ENCODE data around the gene SPTLC2. TPM values are rescaled to one million over a fixed set of nuclear protein-coding genes. Genes with fewer than 3 reads are reported as not detected.

Gene SPTLC2
- total RNA-seq, 1 experiment from 2014 or later: 68.4 TPM

- H3K27ac ChIP-seq: no peak overlapping the region
- no peaks in the 10 kb centered on the region for H3K9me2 ChIP-seq (ENCODE audit: insufficient read depth)
- ChIA-PET CTCF (no interaction called here), POLR2A (ENCODE audit: unreplicated experiment) (no interaction called here)
- H3K36me3 ChIP-seq (ENCODE audit: low read depth): peaks cover 22% of the 10 kb centered on the region
- no peak overlapping the region for H2AFZ ChIP-seq
- no peak overlapping the region for H3K4me2 ChIP-seq
- no peaks in the 10 kb centered on the region for H3K9me3 ChIP-seq (ENCODE audit: insufficient read depth, low read depth)
- DNase-seq: no peak
- H3K27me3 ChIP-seq (ENCODE audit: insufficient read depth, low read depth): no peaks in the 10 kb centered on the region
- no peak overlapping the region for H3K4me3 ChIP-seq
- no peaks in the 10 kb centered on the region; the same call in 1 of the 2 replicates for H3K4me1 ChIP-seq (replicated peaks; ENCODE audit: insufficient read depth)
- peaks cover 19% of the 10 kb centered on the region for H4K20me1 ChIP-seq (ENCODE audit: insufficient read depth)
- intact Hi-C loops (cut with micrococcal nuclease; ENCODE audit: unreplicated experiment): loop anchor here (2.0 kb wide), 1 partner anchor 37 kb away; the partner anchor contains the start of gene SPTLC2
- BruUV-seq (replicated peaks): no TSS peak
- peaks cover 10% of the 10 kb centered on the region for H3F3A ChIP-seq (ENCODE audit: insufficient read depth, low read depth)
- peaks cover 69% of the 10 kb centered on the region for H3K79me2 ChIP-seq (ENCODE audit: low read depth)
- TF ChIP-seq, protein P1, sequence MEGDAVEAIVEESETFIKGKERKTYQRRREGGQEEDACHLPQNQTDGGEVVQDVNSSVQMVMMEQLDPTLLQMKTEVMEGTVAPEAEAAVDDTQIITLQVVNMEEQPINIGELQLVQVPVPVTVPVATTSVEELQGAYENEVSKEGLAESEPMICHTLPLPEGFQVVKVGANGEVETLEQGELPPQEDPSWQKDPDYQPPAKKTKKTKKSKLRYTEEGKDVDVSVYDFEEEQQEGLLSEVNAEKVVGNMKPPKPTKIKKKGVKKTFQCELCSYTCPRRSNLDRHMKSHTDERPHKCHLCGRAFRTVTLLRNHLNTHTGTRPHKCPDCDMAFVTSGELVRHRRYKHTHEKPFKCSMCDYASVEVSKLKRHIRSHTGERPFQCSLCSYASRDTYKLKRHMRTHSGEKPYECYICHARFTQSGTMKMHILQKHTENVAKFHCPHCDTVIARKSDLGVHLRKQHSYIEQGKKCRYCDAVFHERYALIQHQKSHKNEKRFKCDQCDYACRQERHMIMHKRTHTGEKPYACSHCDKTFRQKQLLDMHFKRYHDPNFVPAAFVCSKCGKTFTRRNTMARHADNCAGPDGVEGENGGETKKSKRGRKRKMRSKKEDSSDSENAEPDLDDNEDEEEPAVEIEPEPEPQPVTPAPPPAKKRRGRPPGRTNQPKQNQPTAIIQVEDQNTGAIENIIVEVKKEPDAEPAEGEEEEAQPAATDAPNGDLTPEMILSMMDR (conservative IDR thresholded peaks at IDR 0.05): no peak
- TF ChIP-seq EZH2 (IDR thresholded peaks at IDR 0.05; ENCODE audit: low read depth): no peak
Observed at GRCh38 chr14:77579780-77580179, 36.7 kb downstream of the SPTLC2 start.

DNA sequence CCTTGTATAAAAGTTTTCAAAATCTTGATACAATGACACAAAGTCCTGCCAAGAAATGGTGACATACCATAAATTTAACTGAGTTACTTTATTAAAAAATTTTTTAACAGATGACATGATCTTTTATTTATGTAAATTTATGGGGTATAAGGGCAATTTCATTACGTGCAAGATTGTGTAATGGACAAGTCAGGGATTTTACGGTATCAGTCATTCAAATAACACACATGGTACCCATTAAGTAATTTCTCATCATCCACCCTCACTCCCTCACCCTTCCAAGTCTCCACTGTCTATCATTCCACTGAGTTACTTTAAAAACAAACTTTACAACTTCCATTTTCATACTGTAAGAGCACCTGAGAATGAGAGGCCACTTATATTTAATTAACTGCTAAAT is 37.4 kb downstream of the SPTLC2 start:
- POLR2A ChIA-PET (ENCODE audit: unreplicated experiment): no interaction called here
- peaks cover 10% of the 10 kb centered on the region for H3F3A ChIP-seq (ENCODE audit: insufficient read depth, low read depth)

GRCh38 chr14:77574446-77575115 is 41.9 kb downstream of the SPTLC2 start:
- no peak for DNase-seq
- no peak overlapping the region for H3K4me2 ChIP-seq
- H4K20me1 ChIP-seq (ENCODE audit: insufficient read depth): peaks cover 8% of the 10 kb centered on the region; the same call in 1 of the 2 replicates
- POLR2A ChIA-PET (ENCODE audit: unreplicated experiment): no interaction called here
- intact Hi-C loops (cut with micrococcal nuclease; ENCODE audit: unreplicated experiment): no loop called here
- peaks cover 41% of the 10 kb centered on the region for H3K79me2 ChIP-seq (ENCODE audit: low read depth)
- H3K9me3 ChIP-seq (ENCODE audit: insufficient read depth, low read depth): no peaks in the 10 kb centered on the region
- no TSS peak for BruUV-seq (replicated peaks)
- no peak overlapping the region for H3K27ac ChIP-seq
- TF ChIP-seq, protein P1 (conservative IDR thresholded peaks at IDR 0.05): no peak
- no peak for TF ChIP-seq EZH2 (IDR thresholded peaks at IDR 0.05; ENCODE audit: low read depth)
- H3K27me3 ChIP-seq (ENCODE audit: insufficient read depth, low read depth): no peaks in the 10 kb centered on the region
- peaks cover 15% of the 10 kb centered on the region for H3F3A ChIP-seq (ENCODE audit: insufficient read depth, low read depth)
- no peaks in the 10 kb centered on the region for H3K9me2 ChIP-seq (ENCODE audit: insufficient read depth)
- H2AFZ ChIP-seq: no peak overlapping the region
- CTCF ChIA-PET: no interaction called here
- H3K4me1 ChIP-seq (replicated peaks; ENCODE audit: insufficient read depth): no peaks in the 10 kb centered on the region
- H3K4me3 ChIP-seq: no peak overlapping the region
- H3K36me3 ChIP-seq (ENCODE audit: low read depth): peaks cover 36% of the 10 kb centered on the region

More for the DNA sequence above, 37.4 kb downstream of the SPTLC2 start:
- CTCF ChIA-PET: no interaction called here
- Histone ChIP-seq H3K36me3 (ENCODE audit: low read depth) (peaks cover 22% of the 10 kb centered on the region), H3K9me3 (ENCODE audit: insufficient read depth, low read depth) (no peaks in the 10 kb centered on the region), H3K4me2 (no peak overlapping the region), H3K9me2 (ENCODE audit: insufficient read depth) (no peaks in the 10 kb centered on the region), H3K4me1 (replicated peaks; ENCODE audit: insufficient read depth) (no peaks in the 10 kb centered on the region; the same call in 1 of the 2 replicates), H3K27me3 (ENCODE audit: insufficient read depth, low read depth) (no peaks in the 10 kb centered on the region), H3K27ac (no peak overlapping the region), H3K4me3 (no peak overlapping the region), H3K79me2 (ENCODE audit: low read depth) (peaks cover 69% of the 10 kb centered on the region), H4K20me1 (ENCODE audit: insufficient read depth) (peaks cover 18% of the 10 kb centered on the region), H2AFZ (no peak overlapping the region)
- TF ChIP-seq, protein P1 (conservative IDR thresholded peaks at IDR 0.05): no peak
- no peak for TF ChIP-seq EZH2 (IDR thresholded peaks at IDR 0.05; ENCODE audit: low read depth)
- no TSS peak for BruUV-seq (replicated peaks)
- DNase-seq: no peak
- intact Hi-C loops (cut with micrococcal nuclease; ENCODE audit: unreplicated experiment): no loop called here

Measured in PC-9 (cell line).